ENCODE measurements around the gene FAM90A1. TPM values are rescaled to one million over a fixed set of nuclear protein-coding genes. Genes with fewer than 3 reads are reported as not detected.
"Not testable (repeated sequence)": the region's sequence is repeated elsewhere in the genome, so short reads cannot be mapped to it uniquely, and the experiment has no call there.

The FAM90A1 gene
- total RNA-seq, 2 donors from 2014 or later, result 0.40 TPM; not detected in 1

GRCh38 chr12:8242622-8242879, 15.1 kb upstream of the FAM90A1 start:
- H3K27me3 Mint-ChIP-seq (ENCODE audit: insufficient read depth); H3K9me3 ChIP-seq (ENCODE audit: control insufficient read depth, low read length); H3K27me3 ChIP-seq (ENCODE audit: control insufficient read depth, insufficient read depth, low read length, poor library complexity, severe bottlenecking); H3K36me3 Mint-ChIP-seq (ENCODE audit: low read depth); H3K36me3 ChIP-seq (ENCODE audit: control insufficient read depth, insufficient read depth, low read length); DNase-seq; H3K4me1 ChIP-seq (ENCODE audit: control insufficient read depth, insufficient read depth, low read length); H3K9me3 Mint-ChIP-seq: not testable (repeated sequence)
- peak overlapping the region; percentile 76 for H3K9ac ChIP-seq (ENCODE audit: extremely low read depth, low read length, poor library complexity, severe bottlenecking)
- H3K4me3 ChIP-seq (ENCODE audit: low read length), result peak overlapping the region; percentile 84
- H3K27ac ChIP-seq (ENCODE audit: low read depth, low read length), result peak overlapping the region; percentile 49
- Mint-ChIP-seq H3K4me1 (peaks cover 27% of the 10 kb centered on the region), H3K4me3 (peak overlapping the region; percentile 91), H3K27ac (peak overlapping the region; percentile 94)
- 0% methylated on average over 28 of the region's 28 CpGs; no CpG with 5 or more reads in 1 of the 2 experiments for WGBS, 2 experiments (ENCODE audit: insufficient coverage in 1 of 2, insufficient read length in 1 of 2)

- Histone ChIP-seq H3K4me3 (ENCODE audit: low read length) (peak overlapping the region; percentile 84), H3K27ac (ENCODE audit: low read depth, low read length) (peak overlapping the region; percentile 49), H3K9ac (ENCODE audit: extremely low read depth, low read length, poor library complexity, severe bottlenecking) (peak overlapping the region; percentile 76)
- not testable (repeated sequence) for H3K36me3 ChIP-seq (ENCODE audit: control insufficient read depth, insufficient read depth, low read length); H3K9me3 Mint-ChIP-seq; H3K27me3 ChIP-seq (ENCODE audit: control insufficient read depth, insufficient read depth, low read length, poor library complexity, severe bottlenecking); H3K4me1 ChIP-seq (ENCODE audit: control insufficient read depth, insufficient read depth, low read length); H3K27me3 Mint-ChIP-seq (ENCODE audit: insufficient read depth); H3K36me3 Mint-ChIP-seq (ENCODE audit: low read depth); H3K9me3 ChIP-seq (ENCODE audit: control insufficient read depth, low read length)
- peak; percentile 20 for TF ChIP-seq CTCF (conservative IDR thresholded peaks at IDR 0.05)
- 2% methylated on average over 14 to 18 of the region's 20 CpGs for WGBS, 2 experiments (ENCODE audit: insufficient coverage in 1 of 2, insufficient read length in 1 of 2)
- peak; percentile 76 for DNase-seq
- Mint-ChIP-seq H3K27ac (peak overlapping the region; percentile 94), H3K4me1 (peaks cover 25% of the 10 kb centered on the region), H3K4me3 (peak overlapping the region; percentile 91)
Observed at GRCh38 chr12:8241917-8242621, 14.7 kb upstream of the FAM90A1 start.

GRCh38 chr12:8240340-8241114, 13.1 kb upstream of the FAM90A1 start:
- not testable (repeated sequence) for H3K36me3 Mint-ChIP-seq (ENCODE audit: low read depth); H3K4me3 Mint-ChIP-seq; H3K36me3 ChIP-seq (ENCODE audit: control insufficient read depth, insufficient read depth, low read length); H3K9me3 ChIP-seq (ENCODE audit: control insufficient read depth, low read length); H3K4me3 ChIP-seq (ENCODE audit: low read length); DNase-seq; H3K27ac Mint-ChIP-seq; H3K27me3 Mint-ChIP-seq (ENCODE audit: insufficient read depth); H3K27ac ChIP-seq (ENCODE audit: low read depth, low read length); H3K4me1 ChIP-seq (ENCODE audit: control insufficient read depth, insufficient read depth, low read length); H3K9me3 Mint-ChIP-seq; H3K27me3 ChIP-seq (ENCODE audit: control insufficient read depth, insufficient read depth, low read length, poor library complexity, severe bottlenecking); H3K9ac ChIP-seq (ENCODE audit: extremely low read depth, low read length, poor library complexity, severe bottlenecking)
- WGBS, 2 experiments (ENCODE audit: insufficient coverage in 1 of 2, insufficient read length in 1 of 2), result 81 to 88% methylated on average over 5 to 11 of the region's 13 CpGs
- H3K4me1 Mint-ChIP-seq, result peaks cover 15% of the 10 kb centered on the region

- H3K27ac ChIP-seq (ENCODE audit: low read depth, low read length); H3K9ac ChIP-seq (ENCODE audit: extremely low read depth, low read length, poor library complexity, severe bottlenecking); H3K27me3 ChIP-seq (ENCODE audit: control insufficient read depth, insufficient read depth, low read length, poor library complexity, severe bottlenecking); H3K4me1 Mint-ChIP-seq; H3K36me3 ChIP-seq (ENCODE audit: control insufficient read depth, insufficient read depth, low read length); H3K4me1 ChIP-seq (ENCODE audit: control insufficient read depth, insufficient read depth, low read length); H3K9me3 ChIP-seq (ENCODE audit: control insufficient read depth, low read length); H3K9me3 Mint-ChIP-seq; H3K4me3 Mint-ChIP-seq; DNase-seq; H3K27me3 Mint-ChIP-seq (ENCODE audit: insufficient read depth); H3K36me3 Mint-ChIP-seq (ENCODE audit: low read depth); H3K4me3 ChIP-seq (ENCODE audit: low read length); H3K27ac Mint-ChIP-seq: not testable (repeated sequence)
- 83 to 94% methylated on average over 4 to 12 of the region's 12 CpGs for WGBS, 2 experiments (ENCODE audit: insufficient coverage in 1 of 2, insufficient read length in 1 of 2)
Observed at GRCh38 chr12:8237031-8237430, 9.6 kb upstream of the FAM90A1 start.

- not testable (repeated sequence) for H3K36me3 Mint-ChIP-seq (ENCODE audit: low read depth); H3K4me1 Mint-ChIP-seq; H3K27ac ChIP-seq (ENCODE audit: low read depth, low read length); H3K9me3 Mint-ChIP-seq; H3K9ac ChIP-seq (ENCODE audit: extremely low read depth, low read length, poor library complexity, severe bottlenecking); H3K4me3 ChIP-seq (ENCODE audit: low read length); H3K27me3 ChIP-seq (ENCODE audit: control insufficient read depth, insufficient read depth, low read length, poor library complexity, severe bottlenecking); H3K9me3 ChIP-seq (ENCODE audit: control insufficient read depth, low read length); H3K4me3 Mint-ChIP-seq; H3K4me1 ChIP-seq (ENCODE audit: control insufficient read depth, insufficient read depth, low read length); DNase-seq; H3K27ac Mint-ChIP-seq; H3K27me3 Mint-ChIP-seq (ENCODE audit: insufficient read depth); H3K36me3 ChIP-seq (ENCODE audit: control insufficient read depth, insufficient read depth, low read length)
- WGBS, 2 experiments (ENCODE audit: insufficient coverage in 1 of 2, insufficient read length in 1 of 2), result 84 to 96% methylated on average over 5 to 24 of the region's 26 CpGs
Observed at GRCh38 chr12:8235316-8236157, 8.1 kb upstream of the FAM90A1 start.

- H3K4me3 ChIP-seq (ENCODE audit: low read length); H3K4me3 Mint-ChIP-seq; H3K4me1 Mint-ChIP-seq; H3K4me1 ChIP-seq (ENCODE audit: control insufficient read depth, insufficient read depth, low read length); H3K36me3 Mint-ChIP-seq (ENCODE audit: low read depth); H3K27ac ChIP-seq (ENCODE audit: low read depth, low read length); DNase-seq; H3K36me3 ChIP-seq (ENCODE audit: control insufficient read depth, insufficient read depth, low read length); H3K27me3 Mint-ChIP-seq (ENCODE audit: insufficient read depth); H3K9me3 Mint-ChIP-seq; H3K9me3 ChIP-seq (ENCODE audit: control insufficient read depth, low read length); H3K27me3 ChIP-seq (ENCODE audit: control insufficient read depth, insufficient read depth, low read length, poor library complexity, severe bottlenecking); H3K9ac ChIP-seq (ENCODE audit: extremely low read depth, low read length, poor library complexity, severe bottlenecking): not testable (repeated sequence)
- WGBS, 2 experiments (ENCODE audit: insufficient coverage in 1 of 2, insufficient read length in 1 of 2), result 85 to 86% methylated on average over 2 to 7 of the region's 7 CpGs
- peak overlapping the region; percentile 53 for H3K27ac Mint-ChIP-seq
Observed at GRCh38 chr12:8234746-8235145, 7.3 kb upstream of the FAM90A1 start.
